Neural cell (in vitro differentiated cells): ENCODE measurements around the gene DSCAML1. TPM values are rescaled to one million over a fixed set of nuclear protein-coding genes. Genes with fewer than 3 reads are reported as not detected.

Source experiments
- H2AFZ ChIP-seq: fragments of 200-600, 300-800 bp; sonication (generic), shearing (Covaris generic); 2 replicates; pipeline ENCODE4 v1.6.0; 2014; ENCODE audit warnings: low read depth, mild to moderate bottlenecking, antibody characterized with exemption, low read length, moderate library complexity
- H3F3A ChIP-seq: fragments of 200-600 bp; shearing (Covaris generic); 2 replicates; pipeline ENCODE4 v1.6.1; 2016; ENCODE audit warnings: mild to moderate bottlenecking, moderate library complexity, mixed read lengths, antibody characterized with exemption, low read length; ENCODE audit not compliant: insufficient read depth, poor library complexity, severe bottlenecking
- H3K27ac ChIP-seq: fragments of 200-600, 300-800 bp; sonication (generic), shearing (Covaris generic); 2 replicates; pipeline ENCODE4 v1.5.1; 2014; ENCODE audit warnings: mild to moderate bottlenecking, low read length, moderate library complexity
- H3K27me3 ChIP-seq: fragments of 300-800, 200-600 bp; sonication (generic), shearing (Covaris generic); 2 replicates; pipeline ENCODE4 v1.6.0; 2014; ENCODE audit warnings: mild to moderate bottlenecking, low read depth, low read length, moderate library complexity; ENCODE audit not compliant: insufficient read depth
- H3K36me3 ChIP-seq: fragments of 300-800, 200-600 bp; sonication (generic), shearing (Covaris generic); 2 replicates; pipeline ENCODE4 v1.5.1; 2014; ENCODE audit warnings: mild to moderate bottlenecking, antibody characterized with exemption, low read length, moderate library complexity; ENCODE audit not compliant: insufficient read depth
- H3K4me2 ChIP-seq: fragments of 300-800, 200-600 bp; sonication (generic), shearing (Covaris generic); 2 replicates; pipeline ENCODE4 v1.6.0; 2014; ENCODE audit warnings: mild to moderate bottlenecking, low read length
- H3K4me3 ChIP-seq: fragments of 300-800, 200-600 bp; sonication (generic), shearing (Covaris generic); 2 replicates; pipeline ENCODE4 v1.5.1; 2014; ENCODE audit warnings: mild to moderate bottlenecking, low read length, moderate library complexity
- H3K79me2 ChIP-seq: fragments of 200-600 bp; shearing (Covaris generic); replicated peaks from 2 replicates; pipeline ENCODE4 v1.6.0; 2014; ENCODE audit warnings: mild to moderate bottlenecking, low read length, moderate library complexity; ENCODE audit not compliant: insufficient read depth
- H3K9ac ChIP-seq: fragments of 300-800, 200-600 bp; sonication (generic), shearing (Covaris generic); 2 replicates; pipeline ENCODE4 v1.6.1; 2016; ENCODE audit warnings: mild to moderate bottlenecking, low read length, mixed read lengths
- H3K9me2 ChIP-seq: fragments of 200-600 bp; shearing (Covaris generic); 2 replicates; pipeline ENCODE4 v1.6.1; 2016; ENCODE audit warnings: mild to moderate bottlenecking, low read length, mixed read lengths; ENCODE audit not compliant: insufficient read depth
- H3K9me3 ChIP-seq: fragments of 200-600, 300-800 bp; sonication (generic), shearing (Covaris generic); 2 replicates; pipeline ENCODE4 v1.6.1; 2016; ENCODE audit warnings: mild to moderate bottlenecking, mixed run types, low read length, moderate library complexity, mixed read lengths
- H4K20me1 ChIP-seq: fragments of 200-600 bp; shearing (Covaris generic); 2 replicates; pipeline ENCODE4 v1.6.1; 2016; ENCODE audit warnings: mild to moderate bottlenecking, mixed run types; ENCODE audit not compliant: insufficient read depth
- EP300 ChIP-seq: fragments of 450-650 bp; conservative IDR thresholded peaks from 2 replicates; pipeline ENCODE4 v1.6.1; 2014; ENCODE audit warnings: antibody characterized with exemption, mild to moderate bottlenecking, moderate library complexity; ENCODE audit not compliant: poor library complexity, severe bottlenecking
- EZH2 ChIP-seq: fragments of 200-600, 300-800 bp; shearing (Covaris generic), sonication (generic); IDR thresholded peaks from 2 replicates; pipeline ENCODE4 v1.6.1; 2014; ENCODE audit warnings: antibody characterized with exemption, low read length, borderline replicate concordance, mild to moderate bottlenecking; ENCODE audit not compliant: insufficient read depth, poor library complexity, severe bottlenecking
- MXI1 ChIP-seq: fragments of 450-650 bp; conservative IDR thresholded peaks from 2 replicates; pipeline ENCODE4 v1.6.1; 2014; ENCODE audit warnings: antibody characterized with exemption, mild to moderate bottlenecking; ENCODE audit not compliant: poor library complexity, severe bottlenecking
- POLR2AphosphoS5 ChIP-seq: IDR thresholded peaks from 2 replicates; pipeline ENCODE4 v1.6.1; 2012
- RAD21 ChIP-seq: fragments of 450-650 bp; conservative IDR thresholded peaks from 2 replicates; pipeline ENCODE4 v1.6.1; 2014; ENCODE audit warnings: antibody characterized with exemption, mild to moderate bottlenecking, moderate library complexity
- SMC3 ChIP-seq: fragments of 450-650 bp; conservative IDR thresholded peaks from 2 replicates; pipeline ENCODE4 v1.6.1; 2014; ENCODE audit warnings: antibody characterized with exemption, mild to moderate bottlenecking, moderate library complexity; ENCODE audit not compliant: poor library complexity
- TAF1 ChIP-seq: IDR thresholded peaks from 2 replicates; pipeline ENCODE4 v1.6.1; 2012; ENCODE audit warnings: low read depth
- polyA plus RNA-seq: library from polyadenylated mRNA; depleted of rRNA; stranded (reverse); fragments of >200 nt; gene quantifications from 2 replicates; pipeline ENCODE4 v1.2.3, GENCODE V29; 2014
- TF ChIP-seq, protein P1 (sequence below): fragments of 450-650 bp; IDR thresholded peaks from 2 replicates; pipeline ENCODE4 v1.5.1; 2014; ENCODE audit warnings: antibody characterized with exemption, mild to moderate bottlenecking, moderate library complexity; ENCODE audit not compliant: poor library complexity, severe bottlenecking
- TF ChIP-seq, protein P2 (sequence below): IDR thresholded peaks from 2 replicates; pipeline ENCODE4 v1.6.1; 2012; ENCODE audit warnings: borderline replicate concordance

Gene DSCAML1
- polyA plus RNA-seq, 1 donor from 2014 or later: 1.3 TPM

DNA sequence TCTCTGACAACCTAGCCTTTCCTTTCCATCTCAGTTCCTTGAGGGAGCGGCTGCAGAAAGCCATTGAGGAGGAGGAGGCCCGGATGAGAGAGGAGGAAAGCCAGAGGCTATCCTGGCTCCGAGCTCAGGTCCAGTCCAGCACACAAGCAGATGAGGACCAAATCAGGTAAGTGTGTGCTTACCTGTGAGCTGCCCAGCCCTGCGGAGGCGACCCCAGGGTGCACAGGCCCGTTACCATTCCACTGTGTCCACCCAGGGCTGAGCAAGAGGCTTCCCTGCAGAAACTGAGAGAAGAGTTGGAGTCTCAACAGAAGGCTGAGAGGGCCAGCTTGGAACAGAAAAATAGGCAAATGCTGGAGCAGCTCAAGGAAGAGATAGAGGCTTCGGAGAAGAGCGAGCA is 406.3 kb downstream of the DSCAML1 start:
- no peak for TF ChIP-seq SMC3
- TF ChIP-seq POLR2AphosphoS5: no peak
- no peak for TF ChIP-seq TAF1
- TF ChIP-seq, protein P1, sequence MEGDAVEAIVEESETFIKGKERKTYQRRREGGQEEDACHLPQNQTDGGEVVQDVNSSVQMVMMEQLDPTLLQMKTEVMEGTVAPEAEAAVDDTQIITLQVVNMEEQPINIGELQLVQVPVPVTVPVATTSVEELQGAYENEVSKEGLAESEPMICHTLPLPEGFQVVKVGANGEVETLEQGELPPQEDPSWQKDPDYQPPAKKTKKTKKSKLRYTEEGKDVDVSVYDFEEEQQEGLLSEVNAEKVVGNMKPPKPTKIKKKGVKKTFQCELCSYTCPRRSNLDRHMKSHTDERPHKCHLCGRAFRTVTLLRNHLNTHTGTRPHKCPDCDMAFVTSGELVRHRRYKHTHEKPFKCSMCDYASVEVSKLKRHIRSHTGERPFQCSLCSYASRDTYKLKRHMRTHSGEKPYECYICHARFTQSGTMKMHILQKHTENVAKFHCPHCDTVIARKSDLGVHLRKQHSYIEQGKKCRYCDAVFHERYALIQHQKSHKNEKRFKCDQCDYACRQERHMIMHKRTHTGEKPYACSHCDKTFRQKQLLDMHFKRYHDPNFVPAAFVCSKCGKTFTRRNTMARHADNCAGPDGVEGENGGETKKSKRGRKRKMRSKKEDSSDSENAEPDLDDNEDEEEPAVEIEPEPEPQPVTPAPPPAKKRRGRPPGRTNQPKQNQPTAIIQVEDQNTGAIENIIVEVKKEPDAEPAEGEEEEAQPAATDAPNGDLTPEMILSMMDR: no peak
- TF ChIP-seq EZH2: no peak
- no peak for TF ChIP-seq MXI1
- no peak for TF ChIP-seq EP300
- TF ChIP-seq RAD21: no peak
- TF ChIP-seq, protein P2, sequence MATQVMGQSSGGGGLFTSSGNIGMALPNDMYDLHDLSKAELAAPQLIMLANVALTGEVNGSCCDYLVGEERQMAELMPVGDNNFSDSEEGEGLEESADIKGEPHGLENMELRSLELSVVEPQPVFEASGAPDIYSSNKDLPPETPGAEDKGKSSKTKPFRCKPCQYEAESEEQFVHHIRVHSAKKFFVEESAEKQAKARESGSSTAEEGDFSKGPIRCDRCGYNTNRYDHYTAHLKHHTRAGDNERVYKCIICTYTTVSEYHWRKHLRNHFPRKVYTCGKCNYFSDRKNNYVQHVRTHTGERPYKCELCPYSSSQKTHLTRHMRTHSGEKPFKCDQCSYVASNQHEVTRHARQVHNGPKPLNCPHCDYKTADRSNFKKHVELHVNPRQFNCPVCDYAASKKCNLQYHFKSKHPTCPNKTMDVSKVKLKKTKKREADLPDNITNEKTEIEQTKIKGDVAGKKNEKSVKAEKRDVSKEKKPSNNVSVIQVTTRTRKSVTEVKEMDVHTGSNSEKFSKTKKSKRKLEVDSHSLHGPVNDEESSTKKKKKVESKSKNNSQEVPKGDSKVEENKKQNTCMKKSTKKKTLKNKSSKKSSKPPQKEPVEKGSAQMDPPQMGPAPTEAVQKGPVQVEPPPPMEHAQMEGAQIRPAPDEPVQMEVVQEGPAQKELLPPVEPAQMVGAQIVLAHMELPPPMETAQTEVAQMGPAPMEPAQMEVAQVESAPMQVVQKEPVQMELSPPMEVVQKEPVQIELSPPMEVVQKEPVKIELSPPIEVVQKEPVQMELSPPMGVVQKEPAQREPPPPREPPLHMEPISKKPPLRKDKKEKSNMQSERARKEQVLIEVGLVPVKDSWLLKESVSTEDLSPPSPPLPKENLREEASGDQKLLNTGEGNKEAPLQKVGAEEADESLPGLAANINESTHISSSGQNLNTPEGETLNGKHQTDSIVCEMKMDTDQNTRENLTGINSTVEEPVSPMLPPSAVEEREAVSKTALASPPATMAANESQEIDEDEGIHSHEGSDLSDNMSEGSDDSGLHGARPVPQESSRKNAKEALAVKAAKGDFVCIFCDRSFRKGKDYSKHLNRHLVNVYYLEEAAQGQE: no peak
- H3F3A ChIP-seq: no peaks in the 10 kb centered on the region
- no peaks in the 10 kb centered on the region for H3K79me2 ChIP-seq
- no peaks in the 10 kb centered on the region for H3K27me3 ChIP-seq
- no peaks in the 10 kb centered on the region for H3K9me3 ChIP-seq
- no peak overlapping the region for H3K4me2 ChIP-seq
- H3K27ac ChIP-seq: no peak overlapping the region
- H3K9me2 ChIP-seq: no peaks in the 10 kb centered on the region
- no peak overlapping the region for H3K9ac ChIP-seq
- H3K36me3 ChIP-seq: no peaks in the 10 kb centered on the region
- H4K20me1 ChIP-seq: no peaks in the 10 kb centered on the region
- no peak overlapping the region for H2AFZ ChIP-seq
- no peak overlapping the region for H3K4me3 ChIP-seq

DNA sequence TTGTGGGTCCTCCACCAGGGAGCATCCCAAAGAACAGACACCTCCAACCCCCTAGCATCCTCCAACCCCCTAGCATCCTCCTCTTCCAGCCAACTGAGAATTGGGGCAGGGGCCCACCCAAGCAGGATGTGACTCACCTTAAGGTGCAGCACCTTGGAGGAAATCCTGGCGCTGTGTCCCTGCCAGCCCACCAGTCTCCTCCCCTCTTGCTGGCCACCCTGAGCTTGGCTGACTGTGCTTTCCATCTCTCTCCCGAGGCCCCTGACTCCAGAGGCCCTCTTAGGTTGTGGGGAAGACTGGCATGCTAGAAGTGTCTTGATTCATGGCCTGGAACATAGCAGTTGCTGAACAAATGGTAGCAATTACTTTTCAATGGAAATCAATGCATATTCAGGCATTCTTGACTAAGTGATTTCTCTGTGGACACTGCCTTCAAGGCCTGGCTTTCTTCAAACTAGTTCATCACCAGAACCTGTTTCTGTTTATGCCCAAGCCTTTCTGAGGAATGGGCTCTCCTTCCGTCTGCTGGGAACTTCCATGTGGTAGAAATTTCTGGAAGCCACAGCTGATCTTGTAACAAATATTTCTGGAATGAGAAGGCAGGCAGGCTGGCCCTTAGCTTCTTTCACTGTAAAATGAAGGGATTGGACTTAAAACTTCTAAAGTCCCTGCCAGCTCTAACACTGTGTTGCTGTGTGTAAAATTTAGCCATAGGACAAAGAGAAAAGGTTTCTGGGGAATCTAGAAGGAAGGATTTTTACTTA is 408.8 kb downstream of the DSCAML1 start:
- H3K4me2 ChIP-seq: no peak overlapping the region

More for the DNA sequence above, 408.8 kb downstream of the DSCAML1 start:
- no peak overlapping the region for H3K9ac ChIP-seq
- H3F3A ChIP-seq: no peaks in the 10 kb centered on the region
- H2AFZ ChIP-seq: no peak overlapping the region
- H3K27me3 ChIP-seq: no peaks in the 10 kb centered on the region
- no peaks in the 10 kb centered on the region for H4K20me1 ChIP-seq
- H3K9me2 ChIP-seq: no peaks in the 10 kb centered on the region
- H3K36me3 ChIP-seq: no peaks in the 10 kb centered on the region
- H3K9me3 ChIP-seq: no peaks in the 10 kb centered on the region
- H3K4me3 ChIP-seq: no peak overlapping the region
- TF ChIP-seq SMC3 (no peak), RAD21 (no peak), EZH2 (no peak), EP300 (no peak), POLR2AphosphoS5 (no peak), MXI1 (no peak)
- TF ChIP-seq, protein P1: no peak
- TF ChIP-seq, protein P2: no peak
- no peak overlapping the region for H3K27ac ChIP-seq
- no peaks in the 10 kb centered on the region for H3K79me2 ChIP-seq
